ENCODE data around the gene COMMD2.

COMMD2 gene

GRCh38 chr3:149701206-149701976, 50.9 kb downstream of the COMMD2 start:
- no peak for DNase-seq
